NCI-H1930 (cell line): ENCODE results near the gene ABLIM2.

Experiments
- DNase-seq, 2 experiments: peaks; one replicate each; lab custom pipeline; 2025; lab: John Stamatoyannopoulos, UW

ABLIM2 gene

GRCh38 chr4:8136972-8137710, 21.5 kb downstream of the ABLIM2 start:
- no peak for DNase-seq

- no peak for DNase-seq
Measured at GRCh38 chr4:8136529-8136928, 22.1 kb downstream of the ABLIM2 start.

- no peak for DNase-seq
Measured at GRCh38 chr4:8135666-8136065, 22.9 kb downstream of the ABLIM2 start.

- no peak for DNase-seq
Measured at GRCh38 chr4:8133897-8134563, 24.6 kb downstream of the ABLIM2 start.

GRCh38 chr4:8132947-8133705, 25.5 kb downstream of the ABLIM2 start:
- DNase-seq: no peak

- DNase-seq: no peak
Measured at GRCh38 chr4:8132400-8132799, 26.2 kb downstream of the ABLIM2 start.

- DNase-seq: no peak
Measured at GRCh38 chr4:8131826-8132225, 26.8 kb downstream of the ABLIM2 start.

GRCh38 chr4:8131210-8131609, 27.4 kb downstream of the ABLIM2 start:
- DNase-seq: no peak

GRCh38 chr4:8130346-8131066, 28.1 kb downstream of the ABLIM2 start:
- DNase-seq: no peak

GRCh38 chr4:8129785-8130184, 28.8 kb downstream of the ABLIM2 start:
- DNase-seq: no peak

GRCh38 chr4:8129136-8129535, 29.5 kb downstream of the ABLIM2 start:
- no peak for DNase-seq

- DNase-seq: no peak
Measured at GRCh38 chr4:8128100-8128856, 30.3 kb downstream of the ABLIM2 start.

- DNase-seq: no peak
Measured at GRCh38 chr4:8127051-8127826, 31.4 kb downstream of the ABLIM2 start.

GRCh38 chr4:8126523-8126922, 32.1 kb downstream of the ABLIM2 start:
- DNase-seq: no peak

- DNase-seq: no peak
Measured at GRCh38 chr4:8125526-8126056, 33.0 kb downstream of the ABLIM2 start.

- no peak for DNase-seq
Measured at GRCh38 chr4:8123870-8124269, 34.7 kb downstream of the ABLIM2 start.

GRCh38 chr4:8123389-8123788, 35.2 kb downstream of the ABLIM2 start:
- no peak for DNase-seq

GRCh38 chr4:8122746-8123145, 35.9 kb downstream of the ABLIM2 start:
- DNase-seq: no peak

- no peak for DNase-seq
Measured at GRCh38 chr4:8121292-8122015, 37.2 kb downstream of the ABLIM2 start.

GRCh38 chr4:8120501-8120900, 38.1 kb downstream of the ABLIM2 start:
- no peak for DNase-seq
